GM23338 (cell line): ENCODE results near the gene FLYWCH1. TPM values are rescaled to one million over a fixed set of nuclear protein-coding genes. Genes with fewer than 3 reads are reported as not detected.

Experiments
- ATAC-seq: fragments of 200-7000 bp; cut with Tn5 transposase; 3 replicates; pipeline ENCODE4 v1.9.1; 2020
- DNase-seq: peaks from one replicate; pipeline ENCODE4 v3.0.0-alpha.2; 2015; ENCODE audit warnings: low spot score
- H2AFZ ChIP-seq: fragments of 200-600 bp; sonication (generic); 2 replicates; pipeline ENCODE4 v1.8.0; 2016; ENCODE audit warnings: antibody characterized with exemption, mild to moderate bottlenecking, moderate library complexity
- H3F3A ChIP-seq: fragments of 200-600 bp; sonication (generic); replicated peaks from 2 replicates; pipeline ENCODE4 v1.8.0; 2017; ENCODE audit warnings: antibody characterized with exemption, mixed run types, low read depth
- H3K27ac ChIP-seq: fragments of 200-600 bp; sonication (generic); 2 replicates; pipeline ENCODE4 v1.6.1; 2016; ENCODE audit warnings: low read depth
- H3K27me3 ChIP-seq: fragments of 200-600 bp; sonication (generic); 2 replicates; pipeline ENCODE4 v1.8.0; 2016; ENCODE audit warnings: mild to moderate bottlenecking, mixed run types, moderate library complexity; ENCODE audit not compliant: insufficient read depth
- H3K36me3 ChIP-seq: fragments of 200-600 bp; sonication (generic); 2 replicates; pipeline ENCODE4 v1.8.0; 2016; ENCODE audit warnings: mild to moderate bottlenecking; ENCODE audit not compliant: insufficient read depth
- H3K4me1 ChIP-seq: fragments of 200-600 bp; sonication (generic); 2 replicates; pipeline ENCODE4 v1.8.0; 2016; ENCODE audit warnings: mild to moderate bottlenecking, moderate library complexity; ENCODE audit not compliant: insufficient read depth
- H3K4me2 ChIP-seq: fragments of 200-600 bp; sonication (generic); 2 replicates; pipeline ENCODE4 v1.7.1; 2017; ENCODE audit warnings: mixed run types
- H3K4me3 ChIP-seq: fragments of 200-600 bp; sonication (generic); 2 replicates; pipeline ENCODE4 v1.6.1; 2016; ENCODE audit warnings: mixed run types
- H3K79me2 ChIP-seq: fragments of 200-600 bp; sonication (generic); replicated peaks from 2 replicates; pipeline ENCODE4 v1.8.0; 2017; ENCODE audit warnings: mild to moderate bottlenecking; ENCODE audit not compliant: insufficient read depth
- H3K9me2 ChIP-seq: fragments of 200-600 bp; sonication (generic); 2 replicates; pipeline ENCODE4 v1.8.0; 2017; ENCODE audit not compliant: insufficient read depth
- H4K20me1 ChIP-seq: fragments of 200-600 bp; sonication (generic); replicated peaks from 2 replicates; pipeline ENCODE4 v1.8.0; 2017; ENCODE audit warnings: mild to moderate bottlenecking; ENCODE audit not compliant: insufficient read depth
- H3K27ac Mint-ChIP-seq: 2 replicates; pipeline ENCODE4 v1.8.0; 2020; ENCODE audit warnings: inconsistent platforms, mild to moderate bottlenecking, moderate library complexity, mixed read lengths
- H3K27me3 Mint-ChIP-seq: 3 replicates; pipeline ENCODE4 v1.8.0; 2022; ENCODE audit warnings: low read depth, mild to moderate bottlenecking, moderate library complexity, mixed read lengths, inconsistent platforms; ENCODE audit not compliant: insufficient read depth, poor library complexity
- H3K36me3 Mint-ChIP-seq: 3 replicates; pipeline ENCODE4 v1.8.0; 2021; ENCODE audit warnings: low read depth, mild to moderate bottlenecking, inconsistent platforms, moderate library complexity, mixed read lengths
- H3K4me1 Mint-ChIP-seq: 3 replicates; pipeline ENCODE4 v1.8.0; 2020; ENCODE audit warnings: mild to moderate bottlenecking, inconsistent platforms, mixed read lengths
- H3K4me3 Mint-ChIP-seq: 3 replicates; pipeline ENCODE4 v1.8.0; 2021; ENCODE audit warnings: moderate library complexity, mild to moderate bottlenecking, inconsistent platforms, mixed read lengths
- H3K9me3 Mint-ChIP-seq: 3 replicates; pipeline ENCODE4 v1.8.0; 2020; ENCODE audit warnings: moderate library complexity, mild to moderate bottlenecking, inconsistent platforms, mixed read lengths
- CREB1 ChIP-seq: fragments of 250-450 bp; sonication (Bioruptor Pico); IDR thresholded peaks from 2 replicates; pipeline ENCODE4 v1.5.0; 2020; ENCODE audit warnings: low read depth, mild to moderate bottlenecking, moderate library complexity
- CTCF ChIP-seq, 2 experiments: fragments of 200-600 bp in 1 of 2; sonication (generic) in 1 of 2; conservative IDR thresholded peaks; 2 replicates each; pipeline versions ENCODE4 v1.5.1 to v1.6.1; 2016 to 2017; ENCODE audit warnings: antibody characterized with exemption in 2 of 2, low read depth in 2 of 2, mild to moderate bottlenecking in 2 of 2, moderate library complexity in 1 of 2
- ETS1 ChIP-seq: IDR thresholded peaks from 2 replicates; pipeline ENCODE4 v1.6.1; 2016; ENCODE audit warnings: antibody characterized with exemption
- EZH2 ChIP-seq: fragments of 200-600 bp; sonication (generic); IDR thresholded peaks from one replicate; pipeline ENCODE4 v1.8.0; 2017; ENCODE audit warnings: antibody characterized with exemption, mild to moderate bottlenecking, low read depth; ENCODE audit not compliant: unreplicated experiment
- EZH2phosphoT487 ChIP-seq: fragments of 200-600 bp; sonication (generic); IDR thresholded peaks from one replicate; pipeline ENCODE4 v1.8.1; 2018; ENCODE audit warnings: antibody characterized with exemption; ENCODE audit not compliant: unreplicated experiment
- JUNB ChIP-seq: IDR thresholded peaks from one replicate; pipeline ENCODE4 v1.6.1; 2016; ENCODE audit warnings: antibody characterized with exemption; ENCODE audit not compliant: unreplicated experiment
- NANOG ChIP-seq: IDR thresholded peaks from 2 replicates; pipeline ENCODE4 v1.6.1; 2016; ENCODE audit warnings: antibody characterized with exemption, borderline replicate concordance
- POLR2AphosphoS5 ChIP-seq: IDR thresholded peaks from 2 replicates; pipeline ENCODE4 v1.6.1; 2016; ENCODE audit warnings: antibody characterized with exemption, low read depth
- STAT1 ChIP-seq: IDR thresholded peaks from one replicate; pipeline ENCODE4 v1.6.1; 2016; ENCODE audit warnings: antibody characterized with exemption; ENCODE audit not compliant: unreplicated experiment
- ZNF114 ChIP-seq: fragments of 250-450 bp; sonication (Bioruptor Pico); IDR thresholded peaks from 2 replicates; pipeline ENCODE4 v1.5.0; 2020; ENCODE audit warnings: mild to moderate bottlenecking, moderate library complexity
- polyA plus RNA-seq: library from polyadenylated mRNA; unstranded; fragments of >200 nt; fragmentation: Nextera tagmentation; extraction: Ambion mirVana; gene quantifications from 2 replicates; pipeline ENCODE4 v1.2.1, GENCODE V29; 2016
- total RNA-seq: library from RNA; depleted of rRNA; stranded (reverse); fragments of >200 nt; shearing (Covaris generic); gene quantifications from 2 replicates; pipeline ENCODE4 v1.2.3, GENCODE V29; 2014
- TF ChIP-seq, protein P1 (sequence below): fragments of 250-450 bp; sonication (Bioruptor Pico); IDR thresholded peaks from 2 replicates; pipeline ENCODE4 v1.5.0; 2020; ENCODE audit warnings: mild to moderate bottlenecking, moderate library complexity
- TF ChIP-seq, protein P2 (sequence below): IDR thresholded peaks from one replicate; pipeline ENCODE4 v1.6.1; 2018; ENCODE audit warnings: antibody characterized with exemption; ENCODE audit not compliant: unreplicated experiment

FLYWCH1 gene
- total and polyA plus RNA-seq, 2 experiments from 2014 or later = 6.0 to 29.3 TPM

DNA sequence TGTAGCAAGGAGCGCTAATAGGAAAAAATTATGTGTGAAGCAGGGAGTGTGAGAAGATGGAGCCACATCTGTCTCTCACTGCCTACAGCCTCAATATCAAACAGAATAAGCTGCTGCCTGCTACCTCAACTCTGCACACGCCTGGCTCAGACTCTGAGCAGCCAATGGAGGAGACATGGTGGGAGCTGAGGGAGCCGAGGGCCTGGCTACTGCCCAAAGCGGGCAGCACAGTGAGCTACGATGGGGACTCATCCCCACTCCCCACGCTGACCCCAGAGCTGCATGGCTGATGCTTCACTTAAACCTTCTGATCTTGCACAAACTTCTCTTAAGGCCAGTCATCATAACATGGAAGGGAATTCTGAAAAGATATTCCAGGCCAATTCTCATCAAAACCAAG is 39.8 kb upstream of the FLYWCH1 start:
- Mint-ChIP-seq H3K27ac (no peak overlapping the region), H3K4me3 (no peak overlapping the region), H3K4me1 (peaks cover 2% of the 10 kb centered on the region; the same call in 1 of the 3 replicates), H3K9me3 (no peaks in the 10 kb centered on the region; the same call in 2 of the 3 replicates), H3K27me3 (peaks cover 9% of the 10 kb centered on the region), H3K36me3 (no peaks in the 10 kb centered on the region)
- no peaks in the 10 kb centered on the region for H3K36me3 ChIP-seq
- H3K79me2 ChIP-seq = no peaks in the 10 kb centered on the region
- ATAC-seq = no peak
- H2AFZ ChIP-seq = no peak overlapping the region
- H3K4me1 ChIP-seq = peaks cover 10% of the 10 kb centered on the region; the same call in 1 of the 2 replicates
- peaks cover 24% of the 10 kb centered on the region for H3K27me3 ChIP-seq
- H4K20me1 ChIP-seq = no peaks in the 10 kb centered on the region
- H3K4me2 ChIP-seq = no peak overlapping the region
- TF ChIP-seq EZH2phosphoT487 = no peak
- TF ChIP-seq POLR2AphosphoS5 = no peak
- TF ChIP-seq STAT1 = no peak
- TF ChIP-seq, protein P1, sequence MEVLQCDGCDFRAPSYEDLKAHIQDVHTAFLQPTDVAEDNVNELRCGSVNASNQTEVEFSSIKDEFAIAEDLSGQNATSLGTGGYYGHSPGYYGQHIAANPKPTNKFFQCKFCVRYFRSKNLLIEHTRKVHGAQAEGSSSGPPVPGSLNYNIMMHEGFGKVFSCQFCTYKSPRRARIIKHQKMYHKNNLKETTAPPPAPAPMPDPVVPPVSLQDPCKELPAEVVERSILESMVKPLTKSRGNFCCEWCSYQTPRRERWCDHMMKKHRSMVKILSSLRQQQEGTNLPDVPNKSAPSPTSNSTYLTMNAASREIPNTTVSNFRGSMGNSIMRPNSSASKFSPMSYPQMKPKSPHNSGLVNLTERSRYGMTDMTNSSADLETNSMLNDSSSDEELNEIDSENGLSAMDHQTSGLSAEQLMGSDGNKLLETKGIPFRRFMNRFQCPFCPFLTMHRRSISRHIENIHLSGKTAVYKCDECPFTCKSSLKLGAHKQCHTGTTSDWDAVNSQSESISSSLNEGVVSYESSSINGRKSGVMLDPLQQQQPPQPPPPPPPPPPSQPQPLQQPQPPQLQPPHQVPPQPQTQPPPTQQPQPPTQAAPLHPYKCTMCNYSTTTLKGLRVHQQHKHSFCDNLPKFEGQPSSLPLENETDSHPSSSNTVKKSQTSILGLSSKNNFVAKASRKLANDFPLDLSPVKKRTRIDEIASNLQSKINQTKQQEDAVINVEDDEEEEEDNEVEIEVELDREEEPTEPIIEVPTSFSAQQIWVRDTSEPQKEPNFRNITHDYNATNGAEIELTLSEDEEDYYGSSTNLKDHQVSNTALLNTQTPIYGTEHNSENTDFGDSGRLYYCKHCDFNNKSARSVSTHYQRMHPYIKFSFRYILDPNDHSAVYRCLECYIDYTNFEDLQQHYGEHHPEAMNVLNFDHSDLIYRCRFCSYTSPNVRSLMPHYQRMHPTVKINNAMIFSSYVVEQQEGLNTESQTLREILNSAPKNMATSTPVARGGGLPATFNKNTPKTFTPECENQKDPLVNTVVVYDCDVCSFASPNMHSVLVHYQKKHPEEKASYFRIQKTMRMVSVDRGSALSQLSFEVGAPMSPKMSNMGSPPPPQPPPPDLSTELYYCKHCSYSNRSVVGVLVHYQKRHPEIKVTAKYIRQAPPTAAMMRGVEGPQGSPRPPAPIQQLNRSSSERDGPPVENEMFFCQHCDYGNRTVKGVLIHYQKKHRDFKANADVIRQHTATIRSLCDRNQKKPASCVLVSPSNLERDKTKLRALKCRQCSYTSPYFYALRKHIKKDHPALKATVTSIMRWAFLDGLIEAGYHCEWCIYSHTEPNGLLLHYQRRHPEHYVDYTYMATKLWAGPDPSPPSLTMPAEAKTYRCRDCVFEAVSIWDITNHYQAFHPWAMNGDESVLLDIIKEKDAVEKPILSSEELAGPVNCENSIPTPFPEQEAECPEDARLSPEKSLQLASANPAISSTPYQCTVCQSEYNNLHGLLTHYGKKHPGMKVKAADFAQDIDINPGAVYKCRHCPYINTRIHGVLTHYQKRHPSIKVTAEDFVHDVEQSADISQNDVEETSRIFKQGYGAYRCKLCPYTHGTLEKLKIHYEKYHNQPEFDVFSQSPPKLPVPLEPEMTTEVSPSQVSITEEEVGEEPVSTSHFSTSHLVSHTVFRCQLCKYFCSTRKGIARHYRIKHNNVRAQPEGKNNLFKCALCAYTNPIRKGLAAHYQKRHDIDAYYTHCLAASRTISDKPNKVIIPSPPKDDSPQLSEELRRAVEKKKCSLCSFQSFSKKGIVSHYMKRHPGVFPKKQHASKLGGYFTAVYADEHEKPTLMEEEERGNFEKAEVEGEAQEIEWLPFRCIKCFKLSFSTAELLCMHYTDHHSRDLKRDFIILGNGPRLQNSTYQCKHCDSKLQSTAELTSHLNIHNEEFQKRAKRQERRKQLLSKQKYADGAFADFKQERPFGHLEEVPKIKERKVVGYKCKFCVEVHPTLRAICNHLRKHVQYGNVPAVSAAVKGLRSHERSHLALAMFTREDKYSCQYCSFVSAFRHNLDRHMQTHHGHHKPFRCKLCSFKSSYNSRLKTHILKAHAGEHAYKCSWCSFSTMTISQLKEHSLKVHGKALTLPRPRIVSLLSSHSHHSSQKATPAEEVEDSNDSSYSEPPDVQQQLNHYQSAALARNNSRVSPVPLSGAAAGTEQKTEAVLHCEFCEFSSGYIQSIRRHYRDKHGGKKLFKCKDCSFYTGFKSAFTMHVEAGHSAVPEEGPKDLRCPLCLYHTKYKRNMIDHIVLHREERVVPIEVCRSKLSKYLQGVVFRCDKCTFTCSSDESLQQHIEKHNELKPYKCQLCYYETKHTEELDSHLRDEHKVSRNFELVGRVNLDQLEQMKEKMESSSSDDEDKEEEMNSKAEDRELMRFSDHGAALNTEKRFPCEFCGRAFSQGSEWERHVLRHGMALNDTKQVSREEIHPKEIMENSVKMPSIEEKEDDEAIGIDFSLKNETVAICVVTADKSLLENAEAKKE = no peak
- TF ChIP-seq, protein P2, sequence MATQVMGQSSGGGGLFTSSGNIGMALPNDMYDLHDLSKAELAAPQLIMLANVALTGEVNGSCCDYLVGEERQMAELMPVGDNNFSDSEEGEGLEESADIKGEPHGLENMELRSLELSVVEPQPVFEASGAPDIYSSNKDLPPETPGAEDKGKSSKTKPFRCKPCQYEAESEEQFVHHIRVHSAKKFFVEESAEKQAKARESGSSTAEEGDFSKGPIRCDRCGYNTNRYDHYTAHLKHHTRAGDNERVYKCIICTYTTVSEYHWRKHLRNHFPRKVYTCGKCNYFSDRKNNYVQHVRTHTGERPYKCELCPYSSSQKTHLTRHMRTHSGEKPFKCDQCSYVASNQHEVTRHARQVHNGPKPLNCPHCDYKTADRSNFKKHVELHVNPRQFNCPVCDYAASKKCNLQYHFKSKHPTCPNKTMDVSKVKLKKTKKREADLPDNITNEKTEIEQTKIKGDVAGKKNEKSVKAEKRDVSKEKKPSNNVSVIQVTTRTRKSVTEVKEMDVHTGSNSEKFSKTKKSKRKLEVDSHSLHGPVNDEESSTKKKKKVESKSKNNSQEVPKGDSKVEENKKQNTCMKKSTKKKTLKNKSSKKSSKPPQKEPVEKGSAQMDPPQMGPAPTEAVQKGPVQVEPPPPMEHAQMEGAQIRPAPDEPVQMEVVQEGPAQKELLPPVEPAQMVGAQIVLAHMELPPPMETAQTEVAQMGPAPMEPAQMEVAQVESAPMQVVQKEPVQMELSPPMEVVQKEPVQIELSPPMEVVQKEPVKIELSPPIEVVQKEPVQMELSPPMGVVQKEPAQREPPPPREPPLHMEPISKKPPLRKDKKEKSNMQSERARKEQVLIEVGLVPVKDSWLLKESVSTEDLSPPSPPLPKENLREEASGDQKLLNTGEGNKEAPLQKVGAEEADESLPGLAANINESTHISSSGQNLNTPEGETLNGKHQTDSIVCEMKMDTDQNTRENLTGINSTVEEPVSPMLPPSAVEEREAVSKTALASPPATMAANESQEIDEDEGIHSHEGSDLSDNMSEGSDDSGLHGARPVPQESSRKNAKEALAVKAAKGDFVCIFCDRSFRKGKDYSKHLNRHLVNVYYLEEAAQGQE = no peak
- no peak for TF ChIP-seq EZH2
- TF ChIP-seq NANOG = no peak
- TF ChIP-seq JUNB = no peak
- no peak for TF ChIP-seq ZNF114 (CRISPR knock-in tag)
- no peak for TF ChIP-seq CTCF (conservative IDR thresholded peaks at IDR 0.05; ENCODE audit: low read depth in 2 of 2)
- no peak for TF ChIP-seq CREB1 (CRISPR knock-in tag)
- no peak for TF ChIP-seq ETS1
- DNase-seq = no peak
- H3K9me2 ChIP-seq = no peaks in the 10 kb centered on the region; the same call in 1 of the 2 replicates
- no peak overlapping the region for H3K27ac ChIP-seq
- 0 out of 2 replicates have a peak, but pooled peaks cover 2% of the 10 kb centered on the region for H3F3A ChIP-seq
- no peak overlapping the region for H3K4me3 ChIP-seq
